GM12878 (cell line): ENCODE measurements around the gene KAZN. TPM values are rescaled to one million over a fixed set of nuclear protein-coding genes. Genes with fewer than 3 reads are reported as not detected.

Experiments used
- ATAC-seq: fragments of 200-7000 bp; cut with Tn5 transposase; 3 replicates; pipeline ENCODE4 v1.9.1; 2020; ENCODE audit warnings: mild to moderate bottlenecking, moderate library complexity
- BruUV-seq: library from RNA; stranded (reverse); fragments of 400-500 nt; replicated peaks from 2 replicates; lab custom pipeline; 2021; lab: Mats Ljungman, UMichigan
- CTCF ChIA-PET: fragments of 300-600 bp; sonication (Branson Sonifier 250); formaldehyde crosslinking; extraction: SDS; loops from one replicate; lab custom pipeline; 2021; ENCODE audit warnings: inconsistent platforms; lab: Yijun Ruan, JAX
- POLR2A ChIA-PET: fragments of 350-600 bp; formaldehyde crosslinking; extraction: SDS; loops from one replicate; lab custom pipeline; 2021; ENCODE audit warnings: inconsistent platforms; lab: Charles Lee
- RAD21 ChIA-PET: fragments of 300-600 bp; sonication (Branson Sonifier 250); formaldehyde crosslinking; loops from one replicate; lab custom pipeline; 2023; ENCODE audit warnings: antibody characterized with exemption; ENCODE audit not compliant: unreplicated experiment; lab: Charles Lee
- SMC1A ChIA-PET: fragments of 300-600 bp; sonication (Branson Sonifier 250); formaldehyde crosslinking; loops from one replicate; lab custom pipeline; 2023; ENCODE audit not compliant: unreplicated experiment, uncharacterized antibody; lab: Charles Lee
- DNase-seq: peaks from one replicate; pipeline ENCODE4 v3.0.0-alpha.2; 2011; ENCODE audit warnings: low read depth, low spot score
- FAIRE-seq: peaks from 3 replicates; lab custom pipeline; 2011; peaks lifted over from hg19 to GRCh38; lab: Jason Lieb, UNC
- H2AFZ ChIP-seq: 2 replicates; pipeline ENCODE4 v1.6.0; 2011; ENCODE audit warnings: low read depth, low read length, control low read depth; ENCODE audit not compliant: control insufficient read depth
- H3K27ac ChIP-seq: 2 replicates; pipeline ENCODE4 v1.5.1; 2011; ENCODE audit warnings: control low read depth; ENCODE audit not compliant: control insufficient read depth, insufficient read depth
- H3K27me3 ChIP-seq, 2 experiments: replicated peaks in 1 of 2; 2 replicates each; pipeline versions ENCODE4 v1.6.0 to v1.6.1; 2011; ENCODE audit warnings: low read length in 1 of 2; ENCODE audit not compliant: control insufficient read depth in 2 of 2, insufficient read depth in 2 of 2
- H3K36me3 ChIP-seq, 2 experiments: 2 replicates each; pipeline ENCODE4 v1.5.1; 2011; ENCODE audit warnings: low read length in 1 of 2; ENCODE audit not compliant: control insufficient read depth in 2 of 2, insufficient read depth in 2 of 2
- H3K4me1 ChIP-seq: 2 replicates; pipeline ENCODE4 v1.6.1; 2011; ENCODE audit warnings: mild to moderate bottlenecking, low read length, moderate library complexity, mixed read lengths; ENCODE audit not compliant: control insufficient read depth, insufficient read depth
- H3K4me2 ChIP-seq: 2 replicates; pipeline ENCODE4 v1.6.0; 2011; ENCODE audit warnings: control low read depth; ENCODE audit not compliant: control insufficient read depth, insufficient read depth
- H3K4me3 ChIP-seq: fragments of 200-600 bp; sonication (generic); 2 replicates; pipeline ENCODE4 v1.5.1; 2016
- H3K79me2 ChIP-seq: 2 replicates; pipeline ENCODE4 v1.6.0; 2011; ENCODE audit warnings: low read length; ENCODE audit not compliant: control insufficient read depth, insufficient read depth
- H3K9ac ChIP-seq: 2 replicates; pipeline ENCODE4 v1.8.0; 2011; ENCODE audit warnings: low read length, control low read depth, mixed read lengths; ENCODE audit not compliant: control insufficient read depth, insufficient read depth
- H3K9me3 ChIP-seq: replicated peaks from 3 replicates; pipeline ENCODE4 v1.5.1; 2011; ENCODE audit warnings: mild to moderate bottlenecking, low read length; ENCODE audit not compliant: control insufficient read depth, insufficient read depth
- H4K20me1 ChIP-seq: 2 replicates; pipeline ENCODE4 v1.6.0; 2011; ENCODE audit not compliant: control insufficient read depth, insufficient read depth
- LARP7 ChIP-seq: fragments of 450-650 bp; IDR thresholded peaks from 2 replicates; pipeline ENCODE4 v1.6.1; 2017; ENCODE audit warnings: mild to moderate bottlenecking
- POLR2A ChIP-seq: IDR thresholded peaks from 2 replicates; pipeline ENCODE4 v1.6.1; 2011; ENCODE audit warnings: low read depth, mild to moderate bottlenecking, low read length
- SMC3 ChIP-seq: IDR thresholded peaks from 2 replicates; pipeline ENCODE4 v1.6.1; 2011; ENCODE audit warnings: low read length, improper control_type of control experiment, borderline replicate concordance
- WGBS: methylation state at CpG from one replicate; pipeline ENCODE4 v1.1.6; 2016; ENCODE audit warnings: low lambda C conversion rate; ENCODE audit not compliant: insufficient replicate concordance, insufficient coverage; ENCODE audit errors: missing lambda C conversion rate; 5-methylcytosine and 5-hydroxymethylcytosine counted together
- in situ Hi-C: fragments of 300-500 bp; cut with MboI; formaldehyde crosslinking; loops from 9 replicates; pipeline ENCODE4 v1.14.3; 2018; ENCODE audit warnings: mixed read lengths
- intact Hi-C: fragments of 100-400 bp; cut with micrococcal nuclease; formaldehyde crosslinking; loops from one replicate; pipeline ENCODE4 v1.14.2; 2022; ENCODE audit not compliant: unreplicated experiment
- polyA plus RNA-seq, 11 experiments: library from polyadenylated mRNA; depleted of rRNA in 4 of 11; unstranded in 6 of 11; stranded (reverse) in 5 of 11; fragments of >200 nt; fragmentation: Nextera tagmentation in 4 of 11; fragmentation: Illumina TruSeq in 1 of 11; extraction: Ambion mirVana in 4 of 11; extraction: Trizol in 1 of 11; gene quantifications; 1 replicate in 1 of 11; 2 replicates in 10 of 11; pipeline versions ENCODE4 v1.2.1 to v1.2.3, GENCODE V29; 2011 to 2016; ENCODE audit warnings: inconsistent platforms in 2 of 11, missing spikeins in 2 of 11, low read depth in 1 of 11
- total RNA-seq, 4 experiments: library from RNA; depleted of rRNA in 3 of 4; stranded (reverse); fragments of >200 nt in 3 of 4; fragmentation: Illumina TruSeq in 1 of 4; extraction: Trizol in 1 of 4; gene quantifications; 2 replicates each; pipeline versions ENCODE4 v1.2.1 to v1.2.3, GENCODE V29; 2013 to 2021

Gene KAZN
- total and polyA plus RNA-seq, 10 of the 15 experiments (the other 5 are each of a cell fraction or from before 2014, with no cell fraction given): 0.72 to 4.0 (median 1.2) TPM

- in situ Hi-C loops: no loop called here
Observed at GRCh38 chr1:14616632-14617396, 18.3 kb downstream of the KAZN start.

DNA sequence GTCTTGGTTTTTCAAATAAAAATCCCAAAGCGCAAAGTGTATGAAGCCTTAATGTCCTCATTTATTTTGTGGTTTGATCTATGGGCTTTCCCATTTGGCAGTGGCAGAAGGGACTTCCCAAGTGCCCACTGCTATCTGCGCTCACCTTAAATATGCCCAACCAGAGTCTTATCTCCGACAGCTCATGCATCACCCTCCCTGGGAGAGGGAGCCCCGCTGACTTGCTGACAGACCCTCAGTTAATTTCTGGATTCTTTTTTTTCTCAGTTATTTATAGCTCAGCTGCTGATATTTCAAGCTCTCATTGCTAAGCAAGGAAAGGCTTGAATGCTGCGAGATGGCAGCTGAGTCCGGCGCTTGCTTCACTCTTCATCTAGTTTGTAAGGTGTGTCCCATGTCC lies 19.3 kb downstream of the KAZN start:
- H3K9me3 ChIP-seq: no peaks in the 10 kb centered on the region; the same call in 2 of the 3 replicates
- no peak overlapping the region for H3K27ac ChIP-seq
- no peak overlapping the region for H2AFZ ChIP-seq
- no TSS peak for BruUV-seq
- no peak overlapping the region for H3K4me3 ChIP-seq
- in situ Hi-C loops: no loop called here
- DNase-seq (no peak), ATAC-seq (no peak), FAIRE-seq (no peak)
- TF ChIP-seq POLR2A (no peak), SMC3 (no peak)
- no peak overlapping the region for H3K9ac ChIP-seq
- ChIA-PET SMC1A (no interaction called here), RAD21 (no interaction called here), POLR2A (no interaction called here), CTCF (interaction anchor here (0.8 kb wide), 1 partner anchor 10 kb away, joined by 3 read pairs; no protein-coding TSS in a partner anchor)
- H3K4me1 ChIP-seq: no peaks in the 10 kb centered on the region
- H3K79me2 ChIP-seq: no peaks in the 10 kb centered on the region
- no peaks in the 10 kb centered on the region for H3K27me3 ChIP-seq
- WGBS: 34% methylated on average over 7 of the region's 7 CpGs
- no peak overlapping the region for H3K4me2 ChIP-seq
- no peaks in the 10 kb centered on the region for H4K20me1 ChIP-seq
- intact Hi-C loops: no loop called here
- no peaks in the 10 kb centered on the region for H3K36me3 ChIP-seq

More at GRCh38 chr1:14616632-14617396, 18.3 kb downstream of the KAZN start:
- FAIRE-seq (no peak), ATAC-seq (no peak), DNase-seq (no peak)
- ChIA-PET RAD21 (no interaction called here), POLR2A (no interaction called here), CTCF (interaction anchor here (0.5 to 0.6 kb wide), 2 partner anchors 16 to 526 kb away, joined by 3 read pairs; no protein-coding TSS in a partner anchor), SMC1A (interaction anchor here (1.0 kb wide), 1 partner anchor 9 kb away, joined by 6 read pairs; no protein-coding TSS in a partner anchor)
- no peak overlapping the region for H3K9ac ChIP-seq
- H3K4me1 ChIP-seq: no peaks in the 10 kb centered on the region
- H4K20me1 ChIP-seq: no peaks in the 10 kb centered on the region
- H3K79me2 ChIP-seq: no peaks in the 10 kb centered on the region
- no TSS peak for BruUV-seq
- H3K9me3 ChIP-seq: no peaks in the 10 kb centered on the region; the same call in 2 of the 3 replicates
- H3K4me3 ChIP-seq: no peak overlapping the region
- no peaks in the 10 kb centered on the region for H3K27me3 ChIP-seq
- intact Hi-C loops: no loop called here
- no peak overlapping the region for H3K4me2 ChIP-seq
- no peak overlapping the region for H2AFZ ChIP-seq
- no peak overlapping the region for H3K27ac ChIP-seq
- H3K36me3 ChIP-seq: no peaks in the 10 kb centered on the region
- TF ChIP-seq LARP7: no peak
- TF ChIP-seq, all 136 proteins: peak for 0
- WGBS: 23% methylated on average over 11 of the region's 11 CpGs
